Astrocyte (in vitro differentiated cells and primary cell): ENCODE results near the gene CUEDC2.

Source experiments
- CTCF ChIP-seq: IDR thresholded peaks from 2 replicates; pipeline ENCODE4 v1.5.1; 2011; ENCODE audit warnings: low read depth, mild to moderate bottlenecking, inconsistent platforms, low read length, moderate library complexity; ENCODE audit not compliant: insufficient read depth
- EZH2 ChIP-seq: IDR thresholded peaks from 2 replicates; pipeline ENCODE4 v1.6.1; 2012; ENCODE audit warnings: mild to moderate bottlenecking, low read length, inconsistent platforms; ENCODE audit not compliant: insufficient read depth

GRCh38 chr10:102389894-102390293, 42.5 kb downstream of the CUEDC2 start:
- TF ChIP-seq CTCF (no peak), EZH2 (no peak)
